Activated CD4-positive, alpha-beta T cell treated with anti-CD3 and anti-CD28 coated beads for 36 hours (primary cell): ENCODE results near the gene CXorf38. TPM values are rescaled to one million over a fixed set of nuclear protein-coding genes. Genes with fewer than 3 reads are reported as not detected.
"Not testable (repeated sequence)": the region's sequence is repeated elsewhere in the genome, so short reads cannot be mapped to it uniquely, and the experiment has no call there.

ENCODE experiments used
- ATAC-seq: fragments of 200-7000 bp; cut with Tn5 transposase; one replicate; pipeline ENCODE4 v1.10.0; 2021; ENCODE audit warnings: mild to moderate bottlenecking, moderate library complexity
- CTCF ChIA-PET: fragments of 350-600 bp; sonication (Branson Sonifier 250); formaldehyde crosslinking; loops from one replicate; lab custom pipeline; 2021; ENCODE audit warnings: antibody characterized with exemption; lab: Charles Lee
- POLR2A ChIA-PET: fragments of 350-600 bp; sonication (Branson Sonifier 250); formaldehyde crosslinking; loops from one replicate; lab custom pipeline; 2021; ENCODE audit warnings: antibody characterized with exemption, inconsistent platforms; lab: Charles Lee
- DNase-seq: peaks from one replicate; pipeline ENCODE4 v3.0.0-alpha.2; 2020
- H3K27ac Mint-ChIP-seq: one replicate; pipeline ENCODE4 v1.8.0; 2021; ENCODE audit warnings: mixed read lengths
- H3K27me3 Mint-ChIP-seq: one replicate; pipeline ENCODE4 v1.8.0; 2021; ENCODE audit warnings: mixed read lengths
- H3K36me3 Mint-ChIP-seq: one replicate; pipeline ENCODE4 v1.8.0; 2021; ENCODE audit warnings: low read depth, mixed read lengths
- H3K4me1 Mint-ChIP-seq: one replicate; pipeline ENCODE4 v1.8.0; 2021; ENCODE audit warnings: mixed read lengths
- H3K4me3 Mint-ChIP-seq: one replicate; pipeline ENCODE4 v1.8.0; 2021; ENCODE audit warnings: mild to moderate bottlenecking, moderate library complexity, mixed read lengths
- H3K9me3 Mint-ChIP-seq: one replicate; pipeline ENCODE4 v1.8.0; 2021; ENCODE audit warnings: low read depth, mixed read lengths
- intact Hi-C, 2 experiments: fragments of 100-400 bp; cut with DNase I in 1 of 2; cut with micrococcal nuclease in 1 of 2; formaldehyde crosslinking; loops; one replicate each; pipeline versions ENCODE4 v1.14.2 to v1.15.1; 2022 to 2024; cut with DNase I, micrococcal nuclease
- total RNA-seq, 2 experiments: library from RNA; stranded (reverse); gene quantifications; one replicate each; pipeline ENCODE4 v1.2.3, GENCODE V29; 2021

CXorf38 gene
- total RNA-seq, 2 experiments from 2014 or later = 15.8 to 20.5 TPM

- Mint-ChIP-seq H3K27ac (peak overlapping the region; percentile 3), H3K4me1 (peaks cover 50% of the 10 kb centered on the region)
- intact Hi-C loops = loop anchor here in 1 of 2 experiments (10.0 kb wide), 2 partner anchors 527 to 1783 kb away; partner anchors contain the start of gene MID1IP1
- H3K4me3 Mint-ChIP-seq, DNase-seq, POLR2A ChIA-PET, H3K27me3 Mint-ChIP-seq, H3K9me3 Mint-ChIP-seq, H3K36me3 Mint-ChIP-seq: not testable (repeated sequence)
- CTCF ChIA-PET = interaction anchor here (0.7 to 3.6 kb wide), 2 partner anchors 44 to 64 kb away, joined by 3 to 12 read pairs; no protein-coding TSS in a partner anchor
- peak; percentile 50 for ATAC-seq
These were observed 59.7 kb downstream of the CXorf38 start for GRCh38 chrX:40587623-40588022.

GRCh38 chrX:40582811-40583210 lies 64.5 kb downstream of the CXorf38 start:
- peaks cover 39% of the 10 kb centered on the region for H3K4me1 Mint-ChIP-seq
- ChIA-PET CTCF (no interaction called here), POLR2A (interaction anchor here (0.7 kb wide), 1 partner anchor 103 kb away, joined by 4 read pairs; no protein-coding TSS in a partner anchor)
- H3K27ac Mint-ChIP-seq = no peak overlapping the region
- H3K36me3 Mint-ChIP-seq = no peaks in the 10 kb centered on the region
- DNase-seq = no peak
- ATAC-seq = no peak
- H3K4me3 Mint-ChIP-seq = peak overlapping the region; percentile 77
- no peaks in the 10 kb centered on the region for H3K27me3 Mint-ChIP-seq
- intact Hi-C loops = loop anchor here in 1 of 2 experiments (5.0 to 10.0 kb wide), 3 partner anchors 532 to 1778 kb away; partner anchors contain the start of genes DDX3X and MID1IP1
- H3K9me3 Mint-ChIP-seq = no peaks in the 10 kb centered on the region

DNA sequence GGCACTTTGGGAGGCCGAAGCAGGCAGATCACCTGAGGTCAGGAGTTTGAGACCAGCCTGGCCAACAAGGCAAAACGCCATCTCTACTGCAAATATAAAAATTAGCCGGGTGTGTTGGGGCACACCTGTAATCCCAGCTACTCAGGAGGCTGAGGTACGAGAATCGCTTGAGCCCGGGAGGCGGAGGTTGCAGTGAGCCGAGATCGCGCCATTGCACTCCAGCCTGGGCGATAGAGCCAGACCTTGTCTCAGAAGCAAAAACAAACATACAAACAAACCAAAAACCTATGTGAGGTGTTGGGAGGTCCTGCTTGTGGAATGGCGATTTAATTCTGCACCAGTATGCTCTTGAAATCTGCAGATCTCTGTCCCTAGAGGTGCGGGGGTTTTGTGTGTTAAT lies 65.2 kb downstream of the CXorf38 start:
- H3K27ac Mint-ChIP-seq = not testable (repeated sequence)

DNA sequence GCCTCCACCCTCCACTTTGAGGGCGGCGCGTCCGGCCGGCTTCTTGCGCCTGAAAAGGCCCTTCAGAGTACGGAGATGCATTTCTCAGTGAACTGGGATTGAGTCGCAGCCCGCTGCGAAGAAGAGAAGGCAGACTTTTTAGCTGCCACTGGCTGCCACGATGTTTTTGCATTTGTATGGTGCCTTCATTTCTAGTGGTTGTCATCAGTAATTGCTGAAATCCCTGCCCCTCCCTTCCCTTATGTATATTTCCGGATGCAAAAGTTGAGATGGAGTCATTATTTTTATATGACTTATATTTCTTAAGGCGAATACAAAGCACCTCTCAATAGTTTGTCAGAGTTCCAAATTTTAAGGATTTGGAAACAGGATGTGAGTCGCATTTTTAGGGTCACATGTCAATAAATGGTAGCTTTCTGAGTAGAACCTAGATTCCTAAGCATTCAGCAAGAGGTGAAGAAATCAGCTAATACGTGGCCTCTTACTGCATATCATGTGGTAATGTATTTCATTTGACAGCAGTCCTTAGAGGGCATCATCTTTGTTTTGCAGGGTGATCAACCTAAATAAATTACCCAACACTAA lies 65.9 kb downstream of the CXorf38 start:
- peak overlapping the region; percentile 77 for H3K4me3 Mint-ChIP-seq
- ATAC-seq = no peak
- DNase-seq = peak; percentile 30
- peaks cover 32% of the 10 kb centered on the region for H3K4me1 Mint-ChIP-seq
- H3K36me3 Mint-ChIP-seq = no peaks in the 10 kb centered on the region
- H3K27ac Mint-ChIP-seq = peak overlapping the region; percentile 65
- ChIA-PET CTCF (interaction anchor here (1.8 kb wide), 1 partner anchor 38 kb away, joined by 6 read pairs; no protein-coding TSS in a partner anchor), POLR2A (interaction anchor here (0.6 to 2.0 kb wide), 2 partner anchors 8 to 471 kb away, joined by 3 to 11 read pairs; no protein-coding TSS in a partner anchor)
- no peaks in the 10 kb centered on the region for H3K27me3 Mint-ChIP-seq
- H3K9me3 Mint-ChIP-seq = no peaks in the 10 kb centered on the region
- intact Hi-C loops = loop anchor here (1.0 to 10.0 kb wide), 6 partner anchors 8 to 1777 kb away; partner anchors contain the start of genes DDX3X (in 1 of the 2) and MID1IP1 (in 1 of the 2)

More for the DNA sequence above, 65.2 kb downstream of the CXorf38 start:
- DNase-seq, POLR2A ChIA-PET, CTCF ChIA-PET, H3K27me3 Mint-ChIP-seq, H3K9me3 Mint-ChIP-seq, H3K36me3 Mint-ChIP-seq, ATAC-seq: not testable (repeated sequence)
- peak overlapping the region; percentile 77 for H3K4me3 Mint-ChIP-seq
- intact Hi-C loops = loop anchor here in 1 of 2 experiments (5.0 to 10.0 kb wide), 3 partner anchors 533 to 1777 kb away; partner anchors contain the start of genes DDX3X and MID1IP1
- peaks cover 33% of the 10 kb centered on the region for H3K4me1 Mint-ChIP-seq

GRCh38 chrX:40580537-40581335 lies 66.6 kb downstream of the CXorf38 start, which contains the start of gene ATP6AP2:
Gene ATP6AP2, plus strand, starts transcription at chrX:40580970. Its CDS starts 96 bp downstream, at chrX:40581066.
- DNase-seq (peak; percentile 94), ATAC-seq (peak; percentile 98)
- no peaks in the 10 kb centered on the region for H3K36me3 Mint-ChIP-seq
- CTCF ChIA-PET = interaction anchor here (0.6 to 1.8 kb wide), 4 partner anchors 9 to 37 kb away, joined by 3 to 6 read pairs (median 3); no protein-coding TSS in a partner anchor
- POLR2A ChIA-PET = interaction anchor here (0.6 to 2.0 kb wide), 2 partner anchors 9 to 471 kb away, joined by 3 to 11 read pairs; no protein-coding TSS in a partner anchor
- no peaks in the 10 kb centered on the region for H3K27me3 Mint-ChIP-seq
- peaks cover 29% of the 10 kb centered on the region for H3K4me1 Mint-ChIP-seq
- H3K27ac Mint-ChIP-seq = peak within 1 kb of the TSS; percentile 86
- H3K4me3 Mint-ChIP-seq = peak within 1 kb of the TSS; percentile 77
- H3K9me3 Mint-ChIP-seq = no peaks in the 10 kb centered on the region
- intact Hi-C loops = loop anchor here (1.0 to 10.0 kb wide), 10 partner anchors 9 to 1776 kb away; partner anchors contain the start of genes CXorf38 (in 1 of the 2), DDX3X (in 1 of the 2), MED14 (in 1 of the 2) and MID1IP1 (in 1 of the 2)

GRCh38 chrX:40579900-40580536 lies 67.3 kb downstream of the CXorf38 start:
- ATAC-seq = peak; percentile 47
- POLR2A ChIA-PET = interaction anchor here (2.0 kb wide), 1 partner anchor 10 kb away, joined by 11 read pairs; no protein-coding TSS in a partner anchor

GRCh38 chrX:40579141-40579540 lies 68.2 kb downstream of the CXorf38 start:
- no peak for ATAC-seq
- DNase-seq = no peak
- Mint-ChIP-seq H3K4me1 (peaks cover 24% of the 10 kb centered on the region), H3K36me3 (no peaks in the 10 kb centered on the region), H3K27ac (no peak overlapping the region), H3K9me3 (no peaks in the 10 kb centered on the region), H3K27me3 (no peaks in the 10 kb centered on the region), H3K4me3 (no peak overlapping the region)
- POLR2A ChIA-PET = no interaction called here
- intact Hi-C loops = no loop called here
- CTCF ChIA-PET = no interaction called here

More at GRCh38 chrX:40579900-40580536, 67.3 kb downstream of the CXorf38 start:
- Mint-ChIP-seq H3K4me3 (peak overlapping the region; percentile 77), H3K4me1 (peaks cover 26% of the 10 kb centered on the region), H3K27ac (peak overlapping the region; percentile 86), H3K9me3 (no peaks in the 10 kb centered on the region), H3K36me3 (no peaks in the 10 kb centered on the region), H3K27me3 (no peaks in the 10 kb centered on the region)
- intact Hi-C loops = loop anchor here (1.0 to 10.0 kb wide), 10 partner anchors 9 to 1775 kb away; partner anchors contain the start of genes CXorf38 (in 1 of the 2), DDX3X (in 1 of the 2), MED14 (in 1 of the 2) and MID1IP1 (in 1 of the 2)
- no peak for DNase-seq
- CTCF ChIA-PET = interaction anchor here (0.7 to 1.8 kb wide), 3 partner anchors 8 to 36 kb away, joined by 3 to 6 read pairs (median 3); no protein-coding TSS in a partner anchor

GRCh38 chrX:40578039-40578695 lies 69.2 kb downstream of the CXorf38 start:
- H3K4me1 Mint-ChIP-seq = peaks cover 18% of the 10 kb centered on the region
- no peak overlapping the region for H3K27ac Mint-ChIP-seq
- CTCF ChIA-PET = no interaction called here
- intact Hi-C loops = no loop called here
- no peaks in the 10 kb centered on the region for H3K36me3 Mint-ChIP-seq
- no peaks in the 10 kb centered on the region for H3K27me3 Mint-ChIP-seq
- H3K9me3 Mint-ChIP-seq = no peaks in the 10 kb centered on the region
- H3K4me3 Mint-ChIP-seq = no peak overlapping the region
- no peak for ATAC-seq
- DNase-seq = no peak
- POLR2A ChIA-PET = no interaction called here
